Measurements from ENCODE around the gene KIFBP.
"Not testable (repeated sequence)": the region's sequence is repeated elsewhere in the genome, so short reads cannot be mapped to it uniquely, and the experiment has no call there.

The KIFBP gene

DNA sequence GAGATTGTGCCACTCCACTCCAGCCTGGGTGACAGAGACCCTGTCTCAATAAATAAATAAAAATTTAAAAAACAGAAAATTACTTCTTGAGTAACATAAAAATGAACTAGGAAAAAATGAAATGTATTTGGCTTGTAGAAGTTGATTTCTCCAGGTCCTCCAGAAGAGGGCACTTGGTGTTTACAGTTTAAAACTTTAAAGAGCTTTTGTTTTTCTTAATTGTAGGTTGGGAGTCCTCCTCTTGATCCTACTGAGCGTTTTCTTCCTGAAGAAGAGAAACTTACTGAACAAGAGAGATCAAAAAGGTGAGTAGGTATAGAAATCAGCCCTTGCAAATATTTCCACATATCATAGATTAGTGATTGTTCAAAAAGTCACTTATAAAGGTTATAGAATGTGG lies 16.2 kb downstream of the KIFBP start:
- DNase-seq: peak; percentile 9

DNA sequence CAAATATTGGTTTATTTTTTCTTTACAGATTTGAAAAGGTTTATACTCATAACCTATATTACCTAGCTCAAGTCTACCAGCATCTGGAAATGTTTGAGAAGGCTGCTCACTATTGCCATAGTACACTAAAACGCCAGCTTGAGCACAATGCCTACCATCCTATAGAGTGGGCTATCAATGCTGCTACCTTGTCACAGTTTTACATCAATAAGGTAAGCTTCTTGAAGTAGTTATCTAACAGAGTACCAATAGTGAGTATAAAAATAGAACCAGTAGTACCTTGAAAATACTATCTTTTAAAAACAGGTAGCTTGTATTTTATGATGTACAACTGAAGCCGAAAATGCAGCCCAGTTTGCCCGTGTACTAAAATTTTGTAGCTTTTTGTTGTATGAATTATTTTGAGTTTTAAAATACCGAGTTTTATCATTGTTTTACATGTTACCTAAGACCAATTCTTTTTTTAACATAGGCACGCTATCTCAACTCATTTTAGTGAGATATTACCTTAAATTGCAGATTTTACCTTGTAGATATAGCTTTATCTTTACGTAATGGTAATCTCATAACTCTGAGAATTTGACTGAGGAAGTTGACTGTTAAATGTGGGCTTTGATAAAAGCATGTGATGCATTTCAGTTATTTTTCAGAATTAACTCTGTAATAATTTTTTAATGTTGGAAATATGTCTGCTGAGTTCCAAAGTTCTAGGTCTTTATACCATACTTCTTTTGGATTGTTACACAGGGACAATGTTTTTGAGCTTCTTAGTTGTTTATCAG lies 17.3 kb downstream of the KIFBP start:
- no peak for DNase-seq

DNA sequence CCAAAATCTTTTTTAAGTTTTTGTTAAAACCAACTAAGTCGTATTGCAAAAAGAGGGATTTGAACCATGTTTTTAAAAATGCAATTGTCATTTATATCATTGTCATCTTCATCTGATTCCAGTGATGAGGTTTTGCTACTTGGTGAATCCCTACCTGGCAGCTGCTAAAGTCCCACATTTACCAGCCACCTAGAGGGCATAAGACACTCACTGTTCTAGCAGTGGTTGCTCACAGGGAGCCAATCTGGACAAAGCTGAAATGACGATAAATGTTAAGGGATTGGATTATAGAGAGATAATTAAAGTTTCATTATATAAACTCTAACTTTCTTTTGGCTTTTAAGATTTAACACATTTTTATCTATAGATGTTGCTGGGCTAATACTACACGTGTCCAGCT lies 18.7 kb downstream of the KIFBP start:
- no peak for DNase-seq

DNA sequence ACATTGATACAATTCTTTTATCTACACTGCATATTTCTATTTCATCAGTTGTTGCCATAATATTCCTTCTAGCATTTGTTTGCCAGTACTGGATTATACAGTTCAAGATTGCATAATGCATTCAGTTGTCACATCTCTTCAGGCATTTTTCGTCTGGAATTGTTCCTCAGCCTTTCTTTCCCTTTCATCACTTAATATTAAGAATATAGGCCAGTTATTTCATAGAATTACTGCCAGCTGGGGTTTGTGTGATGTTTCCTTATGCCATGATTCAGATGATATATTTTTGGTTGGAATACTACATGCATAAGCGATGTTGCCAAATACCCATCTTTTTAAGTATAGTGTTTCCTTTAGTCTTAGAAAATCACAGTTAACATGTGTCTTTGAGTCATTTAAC lies 20.8 kb downstream of the KIFBP start:
- DNase-seq: no peak

DNA sequence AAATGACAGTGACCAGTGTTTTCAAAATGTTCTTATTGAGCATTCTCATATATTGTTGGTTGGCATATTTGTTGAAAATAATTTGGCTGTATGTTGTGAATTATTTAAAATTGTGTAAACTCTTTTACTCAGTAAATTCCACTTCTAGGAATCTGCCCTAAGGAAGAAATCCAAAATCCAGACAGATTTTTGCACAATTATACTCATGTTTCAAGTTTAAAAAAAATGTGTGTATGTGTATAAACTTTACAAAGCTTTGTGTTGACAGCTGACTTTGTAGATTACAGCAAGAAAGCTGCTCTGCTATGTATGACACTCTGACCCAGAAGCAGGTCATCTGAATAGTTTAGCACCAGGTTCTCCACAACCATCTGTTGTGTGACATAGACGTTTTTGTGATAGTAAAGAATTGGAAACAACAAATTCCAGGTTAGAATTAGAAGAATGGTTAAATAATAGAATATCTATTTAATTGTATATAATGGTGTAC lies 21.6 kb downstream of the KIFBP start:
- no peak for DNase-seq

DNA sequence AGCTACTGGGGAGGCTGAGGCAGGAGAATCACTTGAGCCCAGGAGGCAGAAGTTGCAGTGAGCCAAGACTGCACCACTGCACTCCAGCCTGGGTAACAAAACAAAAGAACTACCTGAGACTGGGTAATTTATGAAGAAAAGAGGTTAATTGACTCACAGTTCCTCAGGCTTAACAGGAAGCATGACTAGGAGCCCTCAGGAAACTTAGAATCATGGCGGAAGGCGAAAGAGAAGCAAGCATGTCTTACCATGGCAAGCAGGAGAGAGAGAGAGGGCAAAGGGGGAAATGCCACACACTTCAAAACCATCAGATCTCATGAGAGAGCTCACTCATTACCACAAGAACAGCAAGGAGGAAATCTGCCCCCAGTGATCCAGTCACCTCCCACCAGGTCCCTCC lies 24.2 kb downstream of the KIFBP start:
- not testable (repeated sequence) for DNase-seq

DNA sequence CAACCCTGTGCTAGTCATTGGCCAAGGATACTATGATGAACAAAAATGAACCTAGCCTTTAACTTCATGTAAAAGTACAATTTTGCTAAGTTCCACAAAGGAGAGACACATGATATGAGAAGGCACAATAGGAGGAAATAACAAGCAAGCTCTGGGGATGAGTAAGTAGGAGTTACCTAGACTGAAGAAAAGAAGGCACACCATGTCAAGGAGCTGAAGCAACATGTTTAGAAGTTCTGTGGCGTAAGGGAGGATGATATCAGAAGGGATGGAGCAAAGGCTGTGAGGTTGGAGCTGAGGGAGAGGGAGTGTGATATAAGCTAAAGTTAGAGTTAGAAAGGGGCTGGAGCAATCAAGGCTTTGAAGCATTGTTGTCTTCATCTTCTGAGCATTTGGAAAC lies 25.6 kb downstream of the KIFBP start:
- no peak for DNase-seq

DNA sequence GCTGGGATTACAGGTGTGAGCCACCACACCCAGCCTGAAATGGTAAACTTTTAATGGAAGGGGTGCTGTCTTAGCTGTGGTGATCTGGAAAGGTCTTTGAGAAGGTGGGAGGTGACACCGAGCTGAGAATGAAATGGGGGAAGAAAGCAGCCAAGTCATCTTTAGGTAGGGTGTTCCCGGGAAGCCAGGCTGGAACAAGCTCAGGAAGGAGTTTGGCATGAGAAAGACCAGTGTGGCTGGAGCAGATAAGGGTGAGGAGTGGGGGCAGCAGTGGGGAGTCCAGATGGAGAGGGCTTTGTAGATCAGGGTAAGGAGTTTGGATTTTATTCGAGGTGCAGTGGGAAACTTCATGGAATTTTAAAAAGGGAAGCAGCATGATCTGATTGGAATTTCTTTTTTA lies 30.0 kb downstream of the KIFBP start:
- DNase-seq: no peak

DNA sequence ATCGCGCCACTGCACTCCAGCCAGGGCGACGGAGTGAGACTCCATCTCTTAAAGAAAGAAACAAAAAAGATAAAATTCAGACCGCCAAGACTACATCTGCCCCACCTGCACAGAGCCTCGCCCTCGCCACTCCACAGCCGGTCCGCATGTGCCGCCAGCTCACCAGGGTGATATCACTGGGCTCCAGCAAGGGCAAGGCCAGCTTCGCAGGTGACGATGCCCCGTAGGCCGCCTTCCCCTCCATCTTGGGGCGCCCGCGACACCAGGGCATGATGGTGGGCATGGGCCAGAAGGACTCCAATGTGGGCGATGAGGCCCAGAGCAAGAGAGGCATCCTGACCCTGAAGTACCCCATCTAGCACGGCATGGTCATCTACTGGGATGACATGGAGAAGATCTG lies 34.0 kb downstream of the KIFBP start:
- DNase-seq: no peak

DNA sequence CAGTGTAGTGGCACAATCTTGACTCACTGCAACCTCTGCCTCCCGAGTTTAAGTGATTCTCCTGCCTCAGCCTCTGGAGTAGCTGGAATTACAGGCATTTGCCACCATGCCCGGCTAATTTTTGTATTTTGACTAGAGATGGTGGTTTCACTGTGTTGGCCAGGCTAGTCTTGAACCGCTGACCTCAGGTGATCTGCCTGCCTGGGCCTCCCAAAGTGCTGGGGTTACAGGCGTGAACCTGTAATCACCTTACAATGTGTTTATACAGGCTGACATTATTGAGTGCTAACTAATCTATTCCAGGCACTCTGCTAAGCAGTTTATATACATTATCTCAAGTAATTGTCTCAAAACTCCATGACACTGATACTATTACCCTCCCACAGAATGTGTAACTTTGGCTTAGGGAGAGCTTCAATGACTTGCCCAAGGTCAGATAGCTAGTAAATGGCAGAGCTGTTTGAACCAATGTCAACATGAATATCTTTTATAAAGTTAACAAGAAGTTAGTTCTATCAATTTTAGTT lies 36.8 kb downstream of the KIFBP start:
- no peak for DNase-seq

DNA sequence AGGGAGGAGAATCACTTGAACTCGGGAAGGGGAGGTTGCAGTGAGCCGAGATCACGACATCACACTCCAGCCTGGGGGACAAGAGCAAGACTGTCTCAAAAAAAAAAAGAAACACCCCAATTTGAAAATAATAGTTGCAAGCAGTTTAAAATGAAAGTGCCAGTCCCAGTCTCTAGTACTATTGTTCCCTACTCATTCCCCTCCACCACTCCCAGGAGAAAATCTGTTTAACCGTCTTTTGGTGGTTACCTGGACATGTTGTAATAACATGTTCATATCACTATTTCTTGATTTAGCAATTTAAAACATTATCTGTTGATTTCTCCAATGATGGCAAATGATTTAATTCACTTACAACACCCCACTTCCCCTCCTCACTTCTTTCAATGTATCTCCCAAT lies 44.7 kb downstream of the KIFBP start:
- DNase-seq: no peak

DNA sequence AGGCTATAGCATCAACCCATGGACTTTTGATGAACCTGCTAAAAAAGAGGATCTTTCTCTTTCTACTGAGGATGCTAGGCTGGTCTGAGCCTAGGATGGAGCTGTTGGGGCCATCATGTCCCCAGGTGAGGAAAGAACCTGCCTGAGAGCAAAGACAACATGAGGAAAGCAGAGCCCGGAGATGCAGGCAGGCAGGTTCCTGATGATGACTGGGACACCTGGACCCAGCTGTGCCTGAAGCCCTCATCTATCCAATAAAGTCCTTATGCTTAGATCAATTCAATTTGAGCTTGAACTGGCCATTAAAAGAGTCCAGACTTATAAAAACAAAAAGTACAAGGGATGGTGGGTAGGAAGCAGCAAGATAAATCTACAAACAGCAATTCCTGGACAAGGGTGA lies 48.9 kb downstream of the KIFBP start:
- DNase-seq: no peak

DNA sequence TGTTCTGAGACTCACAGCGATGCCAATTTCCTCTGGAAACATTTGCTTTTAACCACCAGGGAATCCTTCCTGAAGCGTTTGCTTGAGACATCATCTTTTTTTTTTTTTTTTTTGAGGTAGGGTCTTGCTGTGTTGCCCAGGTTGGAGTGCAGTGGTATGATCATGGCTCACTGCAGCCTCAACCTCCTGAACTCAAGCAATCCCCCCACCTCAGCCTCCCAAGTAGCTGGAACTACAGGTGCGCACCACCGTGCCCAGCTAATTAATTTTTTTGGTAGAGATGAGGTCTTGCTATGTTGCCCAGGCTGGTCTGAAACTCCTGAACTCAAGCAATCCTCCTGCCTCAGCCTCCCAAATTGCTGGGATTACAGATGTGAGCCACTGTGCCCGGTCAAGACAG lies 52.3 kb downstream of the KIFBP start:
- not testable (repeated sequence) for DNase-seq

DNA sequence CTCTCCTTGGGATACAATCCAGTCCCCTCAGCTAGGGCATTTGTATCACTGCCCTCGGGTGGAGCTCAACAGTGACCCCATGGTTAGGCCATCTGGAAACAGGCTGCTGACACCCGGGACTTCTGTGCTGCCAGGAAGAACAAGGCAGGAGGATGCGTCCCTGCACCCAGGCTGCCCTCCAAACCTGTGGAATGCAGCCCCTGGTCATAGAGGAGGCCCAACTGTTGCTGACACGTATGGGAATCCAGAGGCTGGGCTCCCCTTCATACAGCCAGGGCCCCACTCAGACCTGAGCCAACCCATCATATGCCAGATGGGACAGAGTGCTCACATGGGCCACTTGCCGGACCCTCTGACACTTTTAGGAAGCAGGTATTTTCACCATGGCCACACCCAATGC lies 53.8 kb downstream of the KIFBP start:
- DNase-seq: no peak

DNA sequence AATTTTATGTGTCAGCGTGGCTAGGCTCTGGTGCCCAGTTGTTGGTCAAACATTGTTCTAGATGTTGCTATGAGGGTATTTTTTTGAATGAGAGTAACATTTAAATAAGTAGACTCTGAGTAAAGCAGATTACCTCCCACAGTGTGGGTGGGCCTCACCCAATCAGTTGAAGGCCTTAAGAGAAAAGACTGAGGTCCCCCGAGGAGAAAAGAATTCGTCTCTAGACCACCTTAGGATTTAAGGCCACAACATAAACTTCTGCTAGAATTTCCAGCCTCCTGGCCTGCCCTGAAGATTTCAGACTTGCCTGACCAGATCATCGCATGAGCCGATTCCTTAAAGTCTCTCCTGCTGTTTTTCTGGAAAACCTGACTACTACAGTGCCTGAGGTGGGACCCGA lies 54.2 kb downstream of the KIFBP start:
- no peak for DNase-seq

DNA sequence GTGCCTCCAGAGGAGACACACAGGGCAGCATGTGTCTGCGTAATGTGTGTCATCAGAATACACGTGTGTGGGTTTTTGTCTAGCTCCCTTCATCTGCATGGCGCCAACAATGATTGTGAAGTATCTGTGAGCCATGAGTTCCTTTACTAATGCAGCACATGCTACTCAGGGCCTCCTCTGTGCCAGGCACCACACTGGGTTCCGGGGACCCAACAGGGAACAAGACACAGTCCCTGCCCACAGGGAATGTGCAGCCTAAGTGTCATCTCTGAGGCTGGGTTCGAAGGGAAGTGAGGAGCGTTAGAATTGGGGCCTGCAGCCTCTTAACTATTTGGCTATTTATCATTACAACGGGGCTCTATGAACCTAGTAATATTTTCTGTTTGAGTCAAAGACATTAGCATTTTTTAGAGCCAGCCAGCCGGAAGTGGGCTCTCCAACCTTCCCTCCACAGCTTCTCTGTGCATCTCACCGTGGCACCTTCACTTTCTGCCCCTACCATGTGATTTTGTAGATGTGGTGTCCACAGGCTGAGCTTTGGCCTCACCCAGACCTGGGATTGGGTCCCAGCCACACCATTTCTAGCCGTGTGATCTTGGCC lies 55.4 kb downstream of the KIFBP start:
- DNase-seq: no peak

DNA sequence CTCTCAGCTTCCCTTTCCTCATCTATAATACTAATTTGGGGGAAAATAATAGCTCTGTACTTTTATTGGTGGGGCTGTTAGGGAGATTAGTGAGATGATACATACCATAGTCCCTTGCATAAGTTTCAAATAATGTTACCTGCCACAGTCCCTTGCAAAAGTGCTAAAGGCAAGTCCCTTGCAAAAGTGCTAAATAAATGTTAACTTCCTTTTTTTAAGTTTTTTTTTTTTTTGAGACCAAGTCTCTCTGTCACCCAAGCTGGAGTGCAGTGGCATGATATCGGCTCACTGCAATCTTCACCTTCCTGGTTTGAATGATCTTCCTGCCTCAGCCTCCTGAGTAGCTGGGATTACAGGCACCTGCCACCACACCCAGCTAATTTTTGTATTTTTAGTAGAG lies 55.9 kb downstream of the KIFBP start:
- no peak for DNase-seq

DNA sequence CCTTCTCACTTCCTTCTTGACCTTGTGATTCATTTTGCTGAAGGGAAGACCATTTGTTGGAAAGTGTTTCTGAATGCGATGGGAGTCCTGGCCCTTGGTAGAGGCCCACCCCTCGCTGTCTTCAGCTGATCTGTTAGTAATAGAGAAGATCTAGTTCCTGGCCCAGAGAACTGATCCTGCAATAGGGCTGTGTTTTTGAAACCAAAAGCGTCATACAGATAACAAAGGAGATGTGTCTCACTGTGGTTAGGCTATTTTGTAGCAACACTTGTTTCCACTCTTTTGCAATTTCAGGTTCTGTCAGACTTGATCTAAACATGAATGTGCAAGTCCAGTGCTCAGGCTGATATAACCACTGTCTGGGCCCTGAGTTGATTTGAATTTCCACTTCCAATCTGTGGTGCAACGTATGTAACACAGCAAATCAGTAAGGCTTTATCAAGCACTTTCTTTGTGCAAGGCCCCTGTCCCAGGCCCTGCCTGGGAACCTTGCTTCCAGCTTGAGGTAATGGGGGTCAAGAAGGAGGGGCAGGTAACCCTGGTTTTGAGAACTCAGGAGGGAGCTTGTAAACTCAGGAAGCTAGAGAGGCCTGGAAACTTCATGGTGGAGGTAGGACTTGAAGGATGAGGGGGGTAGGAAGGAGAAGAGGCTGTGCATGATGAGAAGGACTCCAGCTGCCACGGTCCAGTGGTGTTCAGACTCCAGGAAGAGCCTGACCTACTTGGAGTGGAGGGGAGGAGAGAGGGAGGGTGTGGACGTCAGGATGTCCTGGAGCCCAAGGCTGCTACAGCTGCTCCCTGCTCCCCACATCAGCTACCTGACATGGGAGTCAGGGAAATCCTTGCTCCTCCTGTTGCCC lies 57.1 kb downstream of the KIFBP start:
- DNase-seq: no peak

DNA sequence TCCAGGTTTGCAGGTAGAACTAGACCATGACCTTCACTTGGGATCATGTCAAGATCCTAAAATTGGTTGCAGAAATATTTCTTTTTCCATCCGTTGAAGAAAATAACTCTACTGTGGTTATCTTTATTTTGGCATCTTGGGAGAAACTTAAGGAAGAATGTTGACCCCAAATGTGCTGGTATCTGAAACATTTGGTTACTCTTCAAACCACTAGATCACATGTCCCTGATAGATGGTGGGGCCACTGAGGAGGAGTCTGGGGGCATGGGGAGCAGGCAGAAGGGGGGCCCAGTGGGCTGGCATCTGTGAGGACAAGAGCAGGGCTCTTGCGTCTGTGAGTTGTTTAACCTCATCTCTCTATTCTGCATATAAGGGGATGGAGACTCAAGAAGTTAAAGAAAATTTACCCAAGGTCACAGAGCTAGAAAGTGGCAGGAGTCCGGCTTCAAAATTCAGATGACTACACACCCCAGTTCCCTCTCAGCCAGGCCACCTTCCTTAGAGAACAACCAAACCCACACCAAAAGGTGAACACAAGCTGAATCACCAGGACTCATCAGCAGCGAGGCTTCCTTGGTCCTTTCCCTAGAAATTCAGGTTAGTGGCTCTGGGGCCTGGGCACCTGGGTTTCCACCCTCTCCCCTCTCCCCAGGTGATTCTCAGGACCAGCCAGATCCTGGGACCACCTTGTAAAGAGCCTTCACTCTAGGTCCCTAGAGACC lies 58.7 kb downstream of the KIFBP start:
- no peak for DNase-seq

DNA sequence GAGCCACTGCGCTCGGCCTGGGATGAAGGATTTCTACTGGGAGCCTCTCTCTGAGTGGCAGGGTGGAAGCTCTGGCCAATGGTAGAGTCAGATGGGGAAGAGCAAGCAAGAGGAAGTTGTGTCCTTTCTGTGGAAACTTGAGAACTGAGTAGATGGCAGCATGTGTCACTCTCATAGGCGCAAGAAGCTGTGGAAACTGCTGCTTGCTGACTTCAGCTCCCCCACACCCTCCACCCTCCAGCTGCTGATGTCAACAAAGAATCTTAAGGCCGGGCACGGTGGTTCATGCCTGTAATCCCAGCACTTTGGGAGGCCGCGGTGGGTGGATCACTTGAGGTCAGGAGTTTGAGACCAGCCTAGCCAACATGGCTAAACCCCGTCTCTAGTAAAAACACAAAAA lies 59.5 kb downstream of the KIFBP start:
- DNase-seq: no peak

DNA sequence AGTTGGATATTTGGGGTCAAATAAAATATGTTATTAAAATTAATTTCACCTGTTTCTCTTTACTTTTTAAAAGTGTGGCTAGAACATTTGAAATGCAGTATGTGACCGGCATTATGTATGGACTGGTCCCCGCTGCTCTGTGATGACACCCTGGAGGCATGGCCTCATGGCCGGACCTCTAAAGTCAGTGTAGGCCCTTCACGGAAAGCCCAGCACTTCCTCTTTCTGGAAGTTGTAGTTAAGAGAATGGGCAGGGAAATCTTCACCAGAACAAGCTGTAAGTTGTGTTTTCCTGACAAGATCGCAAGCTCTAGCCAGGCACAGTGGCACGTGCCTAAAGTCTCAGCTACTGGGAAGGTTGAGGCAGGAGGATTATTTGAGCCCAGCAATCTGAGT lies 61.0 kb downstream of the KIFBP start:
- no peak for DNase-seq

DNA sequence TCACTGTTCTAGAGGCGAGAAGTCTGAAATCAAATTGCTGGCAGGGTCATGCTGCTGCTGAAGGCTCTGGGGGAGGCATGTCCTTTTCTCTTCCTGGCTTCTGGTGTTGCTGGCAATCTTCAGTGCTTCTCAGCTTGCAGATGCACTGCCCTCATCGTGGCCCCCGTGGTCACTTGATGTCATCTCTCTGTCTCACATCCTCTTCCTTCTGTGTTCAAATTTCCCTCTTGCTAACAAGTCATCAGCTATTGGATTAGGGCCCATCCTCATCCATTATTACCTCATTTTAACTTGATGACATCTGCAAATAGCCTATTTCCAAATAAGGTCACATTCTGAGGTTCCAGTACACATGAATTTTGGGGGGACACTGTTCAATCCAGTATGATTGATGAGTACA lies 62.7 kb downstream of the KIFBP start:
- no peak for DNase-seq

All from eye (tissue), 1 donor.